ENCODE measurements around the gene RIPPLY1.

GRCh38 chrX:106903291-106903824 lies at the start of gene RIPPLY1:
- TF ChIP-seq, protein P1, sequence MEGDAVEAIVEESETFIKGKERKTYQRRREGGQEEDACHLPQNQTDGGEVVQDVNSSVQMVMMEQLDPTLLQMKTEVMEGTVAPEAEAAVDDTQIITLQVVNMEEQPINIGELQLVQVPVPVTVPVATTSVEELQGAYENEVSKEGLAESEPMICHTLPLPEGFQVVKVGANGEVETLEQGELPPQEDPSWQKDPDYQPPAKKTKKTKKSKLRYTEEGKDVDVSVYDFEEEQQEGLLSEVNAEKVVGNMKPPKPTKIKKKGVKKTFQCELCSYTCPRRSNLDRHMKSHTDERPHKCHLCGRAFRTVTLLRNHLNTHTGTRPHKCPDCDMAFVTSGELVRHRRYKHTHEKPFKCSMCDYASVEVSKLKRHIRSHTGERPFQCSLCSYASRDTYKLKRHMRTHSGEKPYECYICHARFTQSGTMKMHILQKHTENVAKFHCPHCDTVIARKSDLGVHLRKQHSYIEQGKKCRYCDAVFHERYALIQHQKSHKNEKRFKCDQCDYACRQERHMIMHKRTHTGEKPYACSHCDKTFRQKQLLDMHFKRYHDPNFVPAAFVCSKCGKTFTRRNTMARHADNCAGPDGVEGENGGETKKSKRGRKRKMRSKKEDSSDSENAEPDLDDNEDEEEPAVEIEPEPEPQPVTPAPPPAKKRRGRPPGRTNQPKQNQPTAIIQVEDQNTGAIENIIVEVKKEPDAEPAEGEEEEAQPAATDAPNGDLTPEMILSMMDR (IDR thresholded peaks at IDR 0.05): no peak
- no peak for TF ChIP-seq ZFX (IDR thresholded peaks at IDR 0.05; ENCODE audit: borderline replicate concordance)

Data from 22Rv1 (cell line).